ENCODE results near the gene PIGQ. TPM values are rescaled to one million over a fixed set of nuclear protein-coding genes. Genes with fewer than 3 reads are reported as not detected.

Gene PIGQ
- total RNA-seq, 1 donor from 2014 or later, result 34.1 TPM

DNA sequence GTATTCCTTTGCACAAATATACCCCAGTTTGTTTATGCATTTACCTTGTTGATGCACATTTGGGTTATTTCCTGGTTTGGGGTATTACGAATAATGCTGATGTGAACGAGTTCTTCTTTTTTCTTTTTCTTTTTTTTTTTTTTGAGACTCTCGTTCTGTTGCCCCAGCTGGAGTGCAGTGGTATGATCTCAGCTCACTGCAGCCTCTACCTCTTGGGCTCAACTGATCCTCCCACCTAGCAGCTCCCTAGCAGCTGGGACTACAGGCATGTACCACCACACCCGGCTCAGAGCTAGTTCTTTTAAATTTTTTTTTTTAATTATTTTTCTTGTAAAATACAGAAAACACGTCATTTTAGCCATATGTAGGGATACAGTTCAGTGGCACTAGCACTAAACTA is 34.2 kb downstream of the PIGQ start:
- TF ChIP-seq, protein P1, sequence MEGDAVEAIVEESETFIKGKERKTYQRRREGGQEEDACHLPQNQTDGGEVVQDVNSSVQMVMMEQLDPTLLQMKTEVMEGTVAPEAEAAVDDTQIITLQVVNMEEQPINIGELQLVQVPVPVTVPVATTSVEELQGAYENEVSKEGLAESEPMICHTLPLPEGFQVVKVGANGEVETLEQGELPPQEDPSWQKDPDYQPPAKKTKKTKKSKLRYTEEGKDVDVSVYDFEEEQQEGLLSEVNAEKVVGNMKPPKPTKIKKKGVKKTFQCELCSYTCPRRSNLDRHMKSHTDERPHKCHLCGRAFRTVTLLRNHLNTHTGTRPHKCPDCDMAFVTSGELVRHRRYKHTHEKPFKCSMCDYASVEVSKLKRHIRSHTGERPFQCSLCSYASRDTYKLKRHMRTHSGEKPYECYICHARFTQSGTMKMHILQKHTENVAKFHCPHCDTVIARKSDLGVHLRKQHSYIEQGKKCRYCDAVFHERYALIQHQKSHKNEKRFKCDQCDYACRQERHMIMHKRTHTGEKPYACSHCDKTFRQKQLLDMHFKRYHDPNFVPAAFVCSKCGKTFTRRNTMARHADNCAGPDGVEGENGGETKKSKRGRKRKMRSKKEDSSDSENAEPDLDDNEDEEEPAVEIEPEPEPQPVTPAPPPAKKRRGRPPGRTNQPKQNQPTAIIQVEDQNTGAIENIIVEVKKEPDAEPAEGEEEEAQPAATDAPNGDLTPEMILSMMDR (IDR thresholded peaks at IDR 0.05), result no peak
- Mint-ChIP-seq H3K4me1 (ENCODE audit: low read depth) (no peaks in the 10 kb centered on the region), H3K9me3 (ENCODE audit: low read depth) (no peaks in the 10 kb centered on the region), H3K27me3 (ENCODE audit: low read depth) (no peaks in the 10 kb centered on the region), H3K27ac (ENCODE audit: unreplicated experiment) (no peak overlapping the region), H3K4me3 (ENCODE audit: unreplicated experiment) (no peak overlapping the region), H3K36me3 (ENCODE audit: low read depth) (no peaks in the 10 kb centered on the region)
- no peak for DNase-seq (ENCODE audit: low spot score)

DNA sequence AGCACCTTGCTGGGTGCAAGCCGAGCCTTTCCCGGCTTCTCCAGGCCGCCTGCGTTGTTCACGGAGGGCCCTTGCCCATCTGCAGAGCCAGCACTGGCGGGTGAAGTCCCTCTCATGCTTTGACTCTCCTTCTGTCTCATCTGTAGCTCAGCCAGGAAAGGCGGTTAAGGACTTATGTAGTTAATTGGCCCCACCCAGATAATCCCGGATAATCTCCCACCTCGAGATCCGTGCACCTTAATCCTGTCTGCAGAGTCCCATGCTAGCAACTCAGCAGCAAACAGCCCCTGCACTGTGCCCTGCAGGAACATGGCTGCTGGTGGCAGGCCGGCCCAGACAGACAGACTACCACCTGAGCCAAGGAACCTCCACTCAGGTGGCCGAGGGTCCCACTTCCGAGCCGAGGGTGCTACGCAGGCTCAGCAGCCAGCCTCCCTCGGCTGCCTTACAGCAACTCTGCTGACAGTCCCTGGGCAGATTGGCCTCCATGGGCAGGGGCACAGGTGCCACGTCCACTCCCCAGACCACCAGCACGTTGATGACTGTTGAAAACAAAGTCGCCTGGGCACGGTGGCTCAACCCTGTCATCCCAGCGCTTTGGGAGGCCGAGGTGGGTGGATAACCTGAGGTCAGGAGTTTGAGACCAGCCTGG is 37.0 kb downstream of the PIGQ start:
- Mint-ChIP-seq H3K36me3 (ENCODE audit: low read depth) (no peaks in the 10 kb centered on the region), H3K27ac (ENCODE audit: unreplicated experiment) (no peak overlapping the region), H3K27me3 (ENCODE audit: low read depth) (no peaks in the 10 kb centered on the region), H3K9me3 (ENCODE audit: low read depth) (no peaks in the 10 kb centered on the region), H3K4me1 (ENCODE audit: low read depth) (peaks cover 2% of the 10 kb centered on the region), H3K4me3 (ENCODE audit: unreplicated experiment) (no peak overlapping the region)
- DNase-seq (ENCODE audit: low spot score), result no peak
- TF ChIP-seq, protein P1 (IDR thresholded peaks at IDR 0.05), result no peak

DNA sequence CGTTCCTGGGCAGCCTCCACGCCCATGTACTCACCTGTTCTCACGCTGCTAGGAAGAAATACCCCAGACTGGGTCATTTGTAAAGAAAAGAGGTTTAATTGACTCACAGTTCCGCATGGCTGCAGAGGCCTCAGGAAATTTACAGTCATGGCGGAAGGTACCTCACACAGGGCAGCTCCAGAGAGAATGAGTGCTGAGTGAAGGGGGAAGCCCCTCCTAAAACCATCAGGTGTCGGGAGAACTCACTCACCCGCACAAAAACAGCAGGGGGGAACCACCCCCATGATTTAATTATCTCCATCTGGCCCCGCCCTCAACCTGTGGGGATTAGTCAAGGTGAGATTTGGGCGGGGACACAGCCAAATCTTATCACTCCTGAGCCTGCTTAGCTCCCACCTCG is 38.3 kb downstream of the PIGQ start:
- Mint-ChIP-seq H3K36me3 (ENCODE audit: low read depth) (no peaks in the 10 kb centered on the region), H3K4me3 (ENCODE audit: unreplicated experiment) (no peak overlapping the region), H3K9me3 (ENCODE audit: low read depth) (no peaks in the 10 kb centered on the region), H3K27me3 (ENCODE audit: low read depth) (no peaks in the 10 kb centered on the region), H3K27ac (ENCODE audit: unreplicated experiment) (no peak overlapping the region), H3K4me1 (ENCODE audit: low read depth) (peaks cover 2% of the 10 kb centered on the region)
- no peak for DNase-seq (ENCODE audit: low spot score)
- TF ChIP-seq, protein P1 (IDR thresholded peaks at IDR 0.05), result no peak

DNA sequence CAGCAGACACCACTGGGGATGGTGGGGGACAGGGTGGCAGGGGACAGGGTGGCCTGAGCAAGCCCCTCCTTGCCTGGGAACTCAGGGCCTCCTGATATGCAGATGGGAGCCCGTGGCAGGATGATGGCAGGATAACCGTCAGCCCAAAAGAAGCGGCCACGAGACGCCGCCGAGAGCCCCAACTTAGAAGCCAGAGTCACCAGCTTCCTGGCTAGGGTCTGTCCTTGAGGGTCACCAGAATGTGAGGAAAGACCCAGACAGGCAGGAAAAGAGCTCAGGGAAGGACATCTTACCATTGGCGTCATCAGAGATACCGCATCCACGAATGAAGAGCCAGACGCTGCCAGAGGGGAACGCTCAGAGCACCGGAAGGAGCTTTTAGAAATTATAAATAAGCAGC is 39.5 kb downstream of the PIGQ start:
- no peak for DNase-seq (ENCODE audit: low spot score)
- Mint-ChIP-seq H3K36me3 (ENCODE audit: low read depth) (no peaks in the 10 kb centered on the region), H3K4me3 (ENCODE audit: unreplicated experiment) (no peak overlapping the region), H3K27ac (ENCODE audit: unreplicated experiment) (peak overlapping the region; percentile 59), H3K27me3 (ENCODE audit: low read depth) (no peaks in the 10 kb centered on the region), H3K4me1 (ENCODE audit: low read depth) (peaks cover 2% of the 10 kb centered on the region), H3K9me3 (ENCODE audit: low read depth) (no peaks in the 10 kb centered on the region)
- TF ChIP-seq, protein P1 (IDR thresholded peaks at IDR 0.05), result no peak

DNA sequence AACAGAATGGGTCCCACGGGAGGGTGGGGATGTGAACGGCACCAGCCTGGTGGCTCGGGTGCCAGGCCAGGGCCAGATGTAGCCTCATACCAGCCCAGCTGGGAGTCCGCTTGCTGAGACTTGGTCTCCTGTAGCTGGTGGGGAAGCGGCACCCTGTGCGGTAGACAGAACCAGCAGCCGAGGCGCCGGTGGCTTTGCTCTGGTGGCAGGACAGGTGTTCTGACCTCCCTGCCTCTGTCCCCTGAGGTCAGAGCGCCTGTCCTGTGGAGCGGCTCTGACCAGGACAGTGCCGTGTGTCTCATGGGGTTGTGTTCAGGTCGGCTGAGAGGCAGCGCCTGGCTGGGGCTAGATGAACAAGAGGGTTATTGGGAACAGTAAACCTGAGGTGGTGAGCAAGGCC is 40.2 kb downstream of the PIGQ start:
- no peaks in the 10 kb centered on the region for H3K36me3 Mint-ChIP-seq (ENCODE audit: low read depth)
- H3K4me1 Mint-ChIP-seq (ENCODE audit: low read depth), result peaks cover 2% of the 10 kb centered on the region
- DNase-seq (ENCODE audit: low spot score), result no peak
- H3K27me3 Mint-ChIP-seq (ENCODE audit: low read depth), result no peaks in the 10 kb centered on the region
- TF ChIP-seq, protein P1 (IDR thresholded peaks at IDR 0.05), result no peak
- no peaks in the 10 kb centered on the region for H3K9me3 Mint-ChIP-seq (ENCODE audit: low read depth)
- H3K4me3 Mint-ChIP-seq (ENCODE audit: unreplicated experiment), result no peak overlapping the region
- no peak overlapping the region for H3K27ac Mint-ChIP-seq (ENCODE audit: unreplicated experiment)
